ENCODE results near the gene METTL21A.

GRCh38 chr2:207674266-207674774 lies 49.1 kb upstream of the METTL21A start:
- TF ChIP-seq POLR2AphosphoS5 (IDR thresholded peaks at IDR 0.05) (no peak), CTCF (IDR thresholded peaks at IDR 0.05) (no peak), POLR2A (IDR thresholded peaks at IDR 0.05; ENCODE audit: low read depth) (no peak)
